NCI-H774 (cell line): ENCODE measurements around the gene F13B.
"Not testable (repeated sequence)": the region's sequence is repeated elsewhere in the genome, so short reads cannot be mapped to it uniquely, and the experiment has no call there.

Source experiments
- DNase-seq: peaks from one replicate; lab custom pipeline; 2025; lab: John Stamatoyannopoulos, UW

F13B gene

GRCh38 chr1:197066719-197067456 is at the start of gene F13B:
F13B (minus strand) TSS chr1:197067260; CDS start chr1:197067223, 37 bp downstream.
- DNase-seq = no peak

- DNase-seq = no peak
These were observed 49.1 kb upstream of the F13B start for GRCh38 chr1:197116156-197116555.

GRCh38 chr1:197106869-197107268 is 39.8 kb upstream of the F13B start:
- DNase-seq = no peak

- no peak for DNase-seq
These were observed 36.2 kb upstream of the F13B start for GRCh38 chr1:197103300-197103699.

GRCh38 chr1:197101978-197102377 is 34.9 kb upstream of the F13B start:
- DNase-seq = no peak

GRCh38 chr1:197100677-197101076 is 33.6 kb upstream of the F13B start:
- DNase-seq = no peak

GRCh38 chr1:197099444-197099843 is 32.4 kb upstream of the F13B start:
- DNase-seq = no peak

GRCh38 chr1:197096971-197097370 is 29.9 kb upstream of the F13B start:
- DNase-seq = not testable (repeated sequence)

- no peak for DNase-seq
These were observed 29.1 kb upstream of the F13B start for GRCh38 chr1:197096137-197096536.

- no peak for DNase-seq
These were observed 26.3 kb upstream of the F13B start for GRCh38 chr1:197093226-197093885.

GRCh38 chr1:197092491-197093023 is 25.5 kb upstream of the F13B start:
- no peak for DNase-seq

- no peak for DNase-seq
These were observed 16.4 kb upstream of the F13B start for GRCh38 chr1:197083474-197083873.

GRCh38 chr1:197081117-197081753 is 14.2 kb upstream of the F13B start:
- DNase-seq = no peak

GRCh38 chr1:197080323-197080722 is 13.3 kb upstream of the F13B start:
- DNase-seq = no peak

GRCh38 chr1:197076585-197076984 is 9.5 kb upstream of the F13B start:
- DNase-seq = no peak

GRCh38 chr1:197073978-197074377 is 6.9 kb upstream of the F13B start:
- no peak for DNase-seq

GRCh38 chr1:197067457-197067818 is 378 bp upstream of the F13B start:
- DNase-seq = no peak

- no peak for DNase-seq
These were observed 783 bp downstream of the F13B start for GRCh38 chr1:197066277-197066676.

- no peak for DNase-seq
These were observed 1.5 kb downstream of the F13B start for GRCh38 chr1:197065559-197065958.

- DNase-seq = no peak
These were observed 3.8 kb downstream of the F13B start for GRCh38 chr1:197063212-197063611.

GRCh38 chr1:197062692-197063091 is 4.4 kb downstream of the F13B start:
- no peak for DNase-seq

GRCh38 chr1:197049100-197049499 is 18.0 kb downstream of the F13B start:
- DNase-seq = no peak
